ENCODE measurements around the gene LYPD1.

The LYPD1 gene

GRCh38 chr2:132646540-132647108 is 23.4 kb downstream of the LYPD1 start:
- no peaks in the 10 kb centered on the region for H3K27me3 ChIP-seq (ENCODE audit: control insufficient read depth, insufficient read depth, low read length)
- H3K4me1 ChIP-seq (ENCODE audit: control insufficient read depth, insufficient read depth, low read length) = peaks cover 10% of the 10 kb centered on the region; the same call in 1 of the 2 replicates
- no peak overlapping the region for H3K4me3 ChIP-seq (ENCODE audit: low read depth, low read length)
- no peak overlapping the region for H3K27ac ChIP-seq (ENCODE audit: low read depth, low read length)
- H3K36me3 ChIP-seq (ENCODE audit: control insufficient read depth, insufficient read depth, low read length) = no peaks in the 10 kb centered on the region
- H3K9ac ChIP-seq (ENCODE audit: low read depth, low read length) = no peak overlapping the region
- no peaks in the 10 kb centered on the region for H3K9me3 ChIP-seq (ENCODE audit: control insufficient read depth, insufficient read depth, low read length)

GRCh38 chr2:132645722-132646539 is 24.1 kb downstream of the LYPD1 start:
- H3K4me3 ChIP-seq (ENCODE audit: low read depth, low read length) = no peak overlapping the region
- no peaks in the 10 kb centered on the region for H3K36me3 ChIP-seq (ENCODE audit: control insufficient read depth, insufficient read depth, low read length)
- H3K4me1 ChIP-seq (ENCODE audit: control insufficient read depth, insufficient read depth, low read length) = peaks cover 10% of the 10 kb centered on the region; the same call in 1 of the 2 replicates
- H3K9ac ChIP-seq (ENCODE audit: low read depth, low read length) = no peak overlapping the region
- H3K27ac ChIP-seq (ENCODE audit: low read depth, low read length) = no peak overlapping the region
- no peaks in the 10 kb centered on the region for H3K9me3 ChIP-seq (ENCODE audit: control insufficient read depth, insufficient read depth, low read length)
- no peaks in the 10 kb centered on the region for H3K27me3 ChIP-seq (ENCODE audit: control insufficient read depth, insufficient read depth, low read length)

- H3K4me1 ChIP-seq (ENCODE audit: control insufficient read depth, insufficient read depth, low read length) = peaks cover 10% of the 10 kb centered on the region; the same call in 1 of the 2 replicates
- H3K36me3 ChIP-seq (ENCODE audit: control insufficient read depth, insufficient read depth, low read length) = no peaks in the 10 kb centered on the region
- no peak overlapping the region for H3K9ac ChIP-seq (ENCODE audit: low read depth, low read length)
- no peaks in the 10 kb centered on the region for H3K9me3 ChIP-seq (ENCODE audit: control insufficient read depth, insufficient read depth, low read length)
- H3K27me3 ChIP-seq (ENCODE audit: control insufficient read depth, insufficient read depth, low read length) = no peaks in the 10 kb centered on the region
- H3K27ac ChIP-seq (ENCODE audit: low read depth, low read length) = no peak overlapping the region
- H3K4me3 ChIP-seq (ENCODE audit: low read depth, low read length) = no peak overlapping the region
Measured at GRCh38 chr2:132645176-132645575, 24.8 kb downstream of the LYPD1 start.

- Histone ChIP-seq H3K27ac (ENCODE audit: low read depth, low read length) (no peak overlapping the region), H3K4me3 (ENCODE audit: low read depth, low read length) (no peak overlapping the region), H3K27me3 (ENCODE audit: control insufficient read depth, insufficient read depth, low read length) (no peaks in the 10 kb centered on the region), H3K4me1 (ENCODE audit: control insufficient read depth, insufficient read depth, low read length) (peaks cover 10% of the 10 kb centered on the region; the same call in 1 of the 2 replicates), H3K36me3 (ENCODE audit: control insufficient read depth, insufficient read depth, low read length) (no peaks in the 10 kb centered on the region), H3K9ac (ENCODE audit: low read depth, low read length) (no peak overlapping the region), H3K9me3 (ENCODE audit: control insufficient read depth, insufficient read depth, low read length) (no peaks in the 10 kb centered on the region)
Measured at GRCh38 chr2:132642415-132642814, 27.6 kb downstream of the LYPD1 start.

- Histone ChIP-seq H3K9me3 (ENCODE audit: control insufficient read depth, insufficient read depth, low read length) (no peaks in the 10 kb centered on the region), H3K36me3 (ENCODE audit: control insufficient read depth, insufficient read depth, low read length) (no peaks in the 10 kb centered on the region), H3K27ac (ENCODE audit: low read depth, low read length) (no peak overlapping the region), H3K27me3 (ENCODE audit: control insufficient read depth, insufficient read depth, low read length) (no peaks in the 10 kb centered on the region), H3K4me1 (ENCODE audit: control insufficient read depth, insufficient read depth, low read length) (peaks cover 10% of the 10 kb centered on the region; the same call in 1 of the 2 replicates), H3K9ac (ENCODE audit: low read depth, low read length) (no peak overlapping the region), H3K4me3 (ENCODE audit: low read depth, low read length) (no peak overlapping the region)
Measured at GRCh38 chr2:132641819-132642218, 28.2 kb downstream of the LYPD1 start.

- Histone ChIP-seq H3K9ac (ENCODE audit: low read depth, low read length) (no peak overlapping the region), H3K27ac (ENCODE audit: low read depth, low read length) (no peak overlapping the region), H3K4me3 (ENCODE audit: low read depth, low read length) (no peak overlapping the region), H3K9me3 (ENCODE audit: control insufficient read depth, insufficient read depth, low read length) (no peaks in the 10 kb centered on the region), H3K27me3 (ENCODE audit: control insufficient read depth, insufficient read depth, low read length) (no peaks in the 10 kb centered on the region), H3K4me1 (ENCODE audit: control insufficient read depth, insufficient read depth, low read length) (0 out of 2 replicates have a peak, but pooled peaks cover 5% of the 10 kb centered on the region), H3K36me3 (ENCODE audit: control insufficient read depth, insufficient read depth, low read length) (no peaks in the 10 kb centered on the region)
Measured at GRCh38 chr2:132640116-132640515, 29.9 kb downstream of the LYPD1 start.

- Histone ChIP-seq H3K4me1 (ENCODE audit: control insufficient read depth, insufficient read depth, low read length) (no peaks in the 10 kb centered on the region), H3K9me3 (ENCODE audit: control insufficient read depth, insufficient read depth, low read length) (no peaks in the 10 kb centered on the region), H3K36me3 (ENCODE audit: control insufficient read depth, insufficient read depth, low read length) (no peaks in the 10 kb centered on the region), H3K9ac (ENCODE audit: low read depth, low read length) (no peak overlapping the region), H3K27ac (ENCODE audit: low read depth, low read length) (no peak overlapping the region), H3K4me3 (ENCODE audit: low read depth, low read length) (no peak overlapping the region), H3K27me3 (ENCODE audit: control insufficient read depth, insufficient read depth, low read length) (no peaks in the 10 kb centered on the region)
Measured at GRCh38 chr2:132638313-132639040, 31.5 kb downstream of the LYPD1 start.

GRCh38 chr2:132636346-132636745 is 33.7 kb downstream of the LYPD1 start:
- H3K36me3 ChIP-seq (ENCODE audit: control insufficient read depth, insufficient read depth, low read length) = no peaks in the 10 kb centered on the region
- H3K27me3 ChIP-seq (ENCODE audit: control insufficient read depth, insufficient read depth, low read length) = no peaks in the 10 kb centered on the region
- H3K9me3 ChIP-seq (ENCODE audit: control insufficient read depth, insufficient read depth, low read length) = no peaks in the 10 kb centered on the region
- no peak overlapping the region for H3K27ac ChIP-seq (ENCODE audit: low read depth, low read length)
- H3K4me3 ChIP-seq (ENCODE audit: low read depth, low read length) = no peak overlapping the region
- H3K9ac ChIP-seq (ENCODE audit: low read depth, low read length) = no peak overlapping the region
- peaks cover 11% of the 10 kb centered on the region for H3K4me1 ChIP-seq (ENCODE audit: control insufficient read depth, insufficient read depth, low read length)

GRCh38 chr2:132633635-132634034 is 36.4 kb downstream of the LYPD1 start:
- Histone ChIP-seq H3K27ac (ENCODE audit: low read depth, low read length) (no peak overlapping the region), H3K4me1 (ENCODE audit: control insufficient read depth, insufficient read depth, low read length) (peaks cover 11% of the 10 kb centered on the region), H3K4me3 (ENCODE audit: low read depth, low read length) (no peak overlapping the region), H3K9ac (ENCODE audit: low read depth, low read length) (no peak overlapping the region), H3K27me3 (ENCODE audit: control insufficient read depth, insufficient read depth, low read length) (no peaks in the 10 kb centered on the region), H3K9me3 (ENCODE audit: control insufficient read depth, insufficient read depth, low read length) (no peaks in the 10 kb centered on the region), H3K36me3 (ENCODE audit: control insufficient read depth, insufficient read depth, low read length) (no peaks in the 10 kb centered on the region)

- no peak overlapping the region for H3K9ac ChIP-seq (ENCODE audit: low read depth, low read length)
- H3K36me3 ChIP-seq (ENCODE audit: control insufficient read depth, insufficient read depth, low read length) = no peaks in the 10 kb centered on the region
- no peaks in the 10 kb centered on the region for H3K27me3 ChIP-seq (ENCODE audit: control insufficient read depth, insufficient read depth, low read length)
- H3K4me3 ChIP-seq (ENCODE audit: low read depth, low read length) = no peak overlapping the region
- peaks cover 11% of the 10 kb centered on the region for H3K4me1 ChIP-seq (ENCODE audit: control insufficient read depth, insufficient read depth, low read length)
- no peaks in the 10 kb centered on the region for H3K9me3 ChIP-seq (ENCODE audit: control insufficient read depth, insufficient read depth, low read length)
- H3K27ac ChIP-seq (ENCODE audit: low read depth, low read length) = peak overlapping the region; percentile 18
Measured at GRCh38 chr2:132632000-132632649, 37.9 kb downstream of the LYPD1 start.

Measured in HUES48 (cell line).